Fibroblast of the aortic adventitia (primary cell): ENCODE data around the gene PMEPA1. TPM values are rescaled to one million over a fixed set of nuclear protein-coding genes. Genes with fewer than 3 reads are reported as not detected.

ENCODE experiments used
- DNase-seq: peaks from one replicate; pipeline ENCODE4 v3.0.0-alpha.2; 2010; ENCODE audit warnings: low read depth
- H3K4me3 ChIP-seq: 2 replicates; pipeline ENCODE4 v1.5.1; 2011; ENCODE audit warnings: low read depth, mild to moderate bottlenecking, control low read depth, low read length, moderate library complexity
- CTCF ChIP-seq: IDR thresholded peaks from 2 replicates; pipeline ENCODE4 v1.5.1; 2011; ENCODE audit warnings: mild to moderate bottlenecking, low read length, control low read depth, inconsistent platforms; ENCODE audit not compliant: insufficient read depth
- total RNA-seq: library from RNA; depleted of rRNA; stranded (reverse); fragments of >200 nt; gene quantifications from 2 replicates; pipeline ENCODE4 v1.2.3, GENCODE V29; 2012; ENCODE audit warnings: low replicate concordance

The PMEPA1 gene
- total RNA-seq, 1 donor = 1.4 TPM

GRCh38 chr20:57737349-57737748 is 27.5 kb upstream of the PMEPA1 start:
- no peak for TF ChIP-seq CTCF
- no peak for DNase-seq
- H3K4me3 ChIP-seq = no peak overlapping the region

- no peak overlapping the region for H3K4me3 ChIP-seq
- no peak for DNase-seq
- no peak for TF ChIP-seq CTCF
Measured at GRCh38 chr20:57736738-57737347, 27.0 kb upstream of the PMEPA1 start.

GRCh38 chr20:57735831-57736737 is 26.3 kb upstream of the PMEPA1 start:
- no peak overlapping the region for H3K4me3 ChIP-seq
- no peak for TF ChIP-seq CTCF
- no peak for DNase-seq

- TF ChIP-seq CTCF = no peak
- DNase-seq = no peak
- no peak overlapping the region for H3K4me3 ChIP-seq
Measured at GRCh38 chr20:57734754-57735153, 24.9 kb upstream of the PMEPA1 start.

- H3K4me3 ChIP-seq = no peak overlapping the region
- TF ChIP-seq CTCF = no peak
- no peak for DNase-seq
Measured at GRCh38 chr20:57732226-57732625, 22.4 kb upstream of the PMEPA1 start.

GRCh38 chr20:57728762-57729161 is 18.9 kb upstream of the PMEPA1 start:
- no peak for DNase-seq
- H3K4me3 ChIP-seq = no peak overlapping the region
- no peak for TF ChIP-seq CTCF
